ENCODE measurements around the gene LRCOL1.

LRCOL1 gene

DNA sequence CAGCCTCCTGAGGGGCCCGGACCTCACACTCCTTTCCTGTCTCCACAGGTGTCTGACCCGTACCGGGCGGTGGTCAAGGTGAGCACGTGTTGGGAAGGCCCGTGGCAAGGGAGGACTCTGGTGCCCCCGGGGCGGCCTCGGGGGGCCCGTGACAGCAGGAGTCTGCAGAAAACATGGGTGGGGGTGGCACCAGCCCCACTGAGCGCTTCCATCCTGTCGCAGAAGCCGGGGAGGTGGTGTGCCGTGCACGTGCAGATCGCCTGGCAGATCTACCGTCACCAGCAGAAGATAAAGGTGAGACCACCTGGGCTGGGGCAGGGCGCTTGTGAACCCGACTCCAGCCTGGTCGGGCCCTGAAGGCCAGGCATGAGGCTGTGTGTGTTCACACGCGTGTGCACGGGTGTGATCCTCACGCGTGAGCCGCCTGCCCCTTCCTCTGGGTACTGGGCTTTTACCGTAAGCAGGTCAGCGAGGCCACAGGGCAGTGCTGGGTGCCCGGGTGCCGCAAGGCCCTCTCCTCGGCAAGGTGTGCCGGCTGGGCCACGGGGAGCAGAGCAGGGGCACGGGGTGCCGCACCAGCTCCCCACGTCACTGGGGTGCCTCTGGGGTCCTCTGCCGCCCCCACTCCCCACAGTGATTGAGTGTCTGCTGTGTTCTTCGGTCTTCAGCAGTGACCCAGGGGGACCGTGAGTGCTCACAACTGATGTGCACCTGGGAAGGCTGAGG is 35.9 kb downstream of the LRCOL1 start:
- no peak for DNase-seq
- in situ Hi-C loops (cut with MboI; ENCODE audit: low pct_unique_long_range_greater_than_20kb, low sequenced_read_pairs), result no loop called here

DNA sequence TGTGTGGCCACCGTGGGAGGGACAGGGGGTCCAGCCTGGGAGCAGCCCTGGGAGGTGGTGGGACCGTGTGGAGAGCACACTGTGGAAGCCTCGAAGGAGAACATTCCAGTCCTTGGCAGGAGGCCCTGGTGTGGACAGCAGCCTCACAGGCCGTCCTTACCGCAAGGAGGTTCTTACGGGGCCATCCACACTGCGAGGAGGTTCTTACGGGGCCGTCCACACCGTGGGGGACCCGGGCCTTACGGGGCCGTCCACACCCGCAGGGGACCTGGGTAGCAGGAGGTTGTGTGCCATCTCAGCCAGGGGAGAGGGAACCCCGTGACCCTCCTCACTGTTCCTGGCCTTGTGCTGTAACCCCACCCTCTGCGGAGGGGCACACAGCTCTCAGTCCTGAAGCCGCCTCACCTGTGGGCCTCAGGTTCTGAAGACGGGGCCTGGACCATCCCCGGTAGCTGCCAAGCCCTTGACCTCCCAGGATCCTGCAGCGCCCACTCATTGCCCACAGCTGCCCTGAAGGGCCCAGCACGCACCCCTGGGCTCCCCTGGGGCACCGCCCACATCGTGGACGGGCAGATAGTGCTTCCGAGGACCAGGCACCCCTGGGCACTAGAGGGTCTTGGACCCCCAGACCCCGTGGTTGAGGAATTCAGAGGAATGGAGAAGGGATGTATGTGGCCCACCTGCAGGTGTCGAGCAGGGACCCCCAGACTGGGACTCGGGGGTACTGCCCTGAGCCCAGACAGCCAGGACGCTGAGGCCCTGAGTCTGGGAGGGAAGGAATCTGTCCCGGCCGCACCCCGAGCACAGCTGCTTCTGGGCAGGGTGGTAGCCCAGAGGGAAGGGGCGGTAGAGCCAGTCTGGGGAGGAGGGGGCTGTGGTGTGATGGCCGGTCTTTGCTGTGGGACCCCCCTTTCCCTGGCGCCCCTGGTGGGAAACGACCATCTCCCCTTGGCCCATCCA is 37.3 kb downstream of the LRCOL1 start:
- no peak for DNase-seq
- in situ Hi-C loops (cut with MboI; ENCODE audit: low pct_unique_long_range_greater_than_20kb, low sequenced_read_pairs), result no loop called here

DNA sequence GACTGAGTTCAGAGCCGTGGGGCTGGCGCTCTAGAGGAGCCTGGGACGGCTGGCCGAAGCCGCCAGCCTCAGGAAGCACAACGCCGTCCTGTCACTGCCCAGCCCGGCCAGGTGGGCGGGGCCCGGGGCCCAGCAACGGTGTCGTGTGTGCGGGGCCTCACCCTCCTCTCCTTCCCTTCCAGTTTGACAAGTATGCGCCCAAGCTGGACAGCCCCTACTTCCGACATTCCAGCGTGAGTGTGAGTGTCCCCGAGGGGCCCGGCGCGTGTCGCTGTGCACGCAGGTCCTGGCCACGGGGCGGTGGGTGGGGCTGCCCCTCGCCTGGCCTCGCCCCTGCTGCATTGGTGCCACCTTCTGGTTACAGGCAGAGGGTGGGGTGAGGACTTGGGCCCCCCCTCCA is 38.3 kb downstream of the LRCOL1 start:
- no peak for DNase-seq
- in situ Hi-C loops (cut with MboI; ENCODE audit: low pct_unique_long_range_greater_than_20kb, low sequenced_read_pairs), result no loop called here

DNA sequence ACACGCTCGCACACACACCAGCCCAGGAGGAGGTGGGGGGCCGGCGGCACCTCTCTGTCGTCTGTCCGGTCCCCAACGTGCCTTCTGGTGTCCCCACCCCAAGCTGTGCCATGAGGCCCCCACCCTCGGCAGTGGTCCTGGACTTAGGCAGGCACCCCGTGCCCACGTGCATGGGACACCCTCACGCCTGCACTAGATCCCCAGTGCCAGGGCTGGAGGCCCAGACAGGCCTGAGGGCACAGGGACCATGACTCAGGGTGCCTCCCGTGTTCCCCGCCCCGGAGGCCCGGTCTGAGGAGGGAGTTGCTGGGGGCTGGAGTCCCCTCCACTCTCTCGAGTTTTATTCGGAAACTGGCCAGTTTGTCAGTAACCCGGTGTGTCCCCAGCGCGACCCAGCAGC is 38.8 kb downstream of the LRCOL1 start:
- in situ Hi-C loops (cut with MboI; ENCODE audit: low pct_unique_long_range_greater_than_20kb, low sequenced_read_pairs), result no loop called here
- DNase-seq, result no peak

DNA sequence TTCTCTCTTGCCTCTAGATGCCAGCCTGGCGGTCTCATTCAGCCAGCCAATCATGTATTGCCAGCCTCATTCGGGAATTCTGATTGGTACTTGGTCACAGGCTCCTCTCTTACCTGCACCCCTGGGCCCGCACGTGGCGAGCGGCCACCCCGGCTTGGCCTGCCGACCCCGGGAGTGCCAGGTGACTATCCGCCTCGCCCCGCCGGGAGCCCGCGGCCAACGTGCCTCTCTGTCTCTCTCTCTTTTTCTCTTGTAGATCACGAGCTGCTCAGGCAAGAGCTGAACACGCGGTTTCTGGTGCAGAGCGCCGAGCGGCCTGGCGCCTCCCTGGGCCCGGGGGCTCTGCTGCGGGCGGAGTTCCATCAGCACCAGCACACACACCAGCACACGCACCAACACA is 39.3 kb downstream of the LRCOL1 start:
- in situ Hi-C loops (cut with MboI; ENCODE audit: low pct_unique_long_range_greater_than_20kb, low sequenced_read_pairs), result no loop called here
- DNase-seq, result no peak

DNA sequence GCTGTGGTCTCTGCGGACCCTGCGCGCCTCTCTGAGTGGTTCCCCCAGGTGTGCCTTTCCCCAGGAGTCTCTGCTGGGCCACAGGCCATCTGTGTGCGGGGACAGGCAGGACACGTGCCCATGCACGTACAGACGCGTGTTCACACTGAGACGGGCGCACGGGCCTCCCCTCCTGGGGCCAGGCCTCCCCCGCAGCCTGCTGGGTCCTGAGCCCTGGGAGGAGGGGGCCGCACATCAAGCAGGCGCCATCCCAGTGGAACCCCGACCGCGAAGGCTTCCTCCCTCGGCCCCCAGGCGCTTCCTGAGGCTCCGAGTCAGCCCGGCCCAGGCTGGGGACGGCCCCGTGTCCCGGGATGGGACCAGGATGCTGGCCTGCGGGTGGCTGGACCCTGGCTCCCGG is 39.7 kb downstream of the LRCOL1 start:
- no peak for DNase-seq
- in situ Hi-C loops (cut with MboI; ENCODE audit: low pct_unique_long_range_greater_than_20kb, low sequenced_read_pairs), result no loop called here

DNA sequence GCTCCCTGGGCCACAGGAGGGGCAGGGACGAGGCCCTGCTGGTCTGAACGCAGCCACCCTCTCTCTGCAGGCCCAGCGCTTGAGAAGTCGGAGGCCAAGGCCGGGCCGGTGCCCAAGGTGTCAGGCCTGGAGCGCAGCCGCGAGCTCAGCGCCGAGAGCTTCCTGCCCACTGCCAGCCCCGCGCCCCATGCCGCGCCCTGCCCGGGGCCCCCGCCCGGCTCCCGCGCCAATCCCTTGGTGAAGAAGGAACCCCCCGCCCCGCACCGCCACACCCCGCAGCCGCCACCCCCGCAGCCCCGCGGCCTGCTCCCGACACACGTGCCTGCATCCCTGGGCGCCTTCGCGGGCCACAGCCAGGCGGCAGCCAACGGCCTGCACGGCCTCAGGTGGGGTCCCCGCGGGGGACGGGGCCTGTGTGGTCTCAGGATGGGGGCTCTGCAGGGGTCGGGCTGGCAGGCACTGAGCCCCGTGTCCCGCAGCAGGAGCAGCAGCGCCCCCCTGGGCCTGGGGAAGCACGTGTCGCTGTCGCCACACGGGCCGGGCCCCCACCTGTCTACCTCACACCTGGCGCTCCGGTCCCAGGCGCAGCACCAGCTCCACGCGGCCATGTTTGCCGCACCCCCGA is 40.4 kb downstream of the LRCOL1 start:
- no peak for DNase-seq
- in situ Hi-C loops (cut with MboI; ENCODE audit: low pct_unique_long_range_greater_than_20kb, low sequenced_read_pairs), result no loop called here

DNA sequence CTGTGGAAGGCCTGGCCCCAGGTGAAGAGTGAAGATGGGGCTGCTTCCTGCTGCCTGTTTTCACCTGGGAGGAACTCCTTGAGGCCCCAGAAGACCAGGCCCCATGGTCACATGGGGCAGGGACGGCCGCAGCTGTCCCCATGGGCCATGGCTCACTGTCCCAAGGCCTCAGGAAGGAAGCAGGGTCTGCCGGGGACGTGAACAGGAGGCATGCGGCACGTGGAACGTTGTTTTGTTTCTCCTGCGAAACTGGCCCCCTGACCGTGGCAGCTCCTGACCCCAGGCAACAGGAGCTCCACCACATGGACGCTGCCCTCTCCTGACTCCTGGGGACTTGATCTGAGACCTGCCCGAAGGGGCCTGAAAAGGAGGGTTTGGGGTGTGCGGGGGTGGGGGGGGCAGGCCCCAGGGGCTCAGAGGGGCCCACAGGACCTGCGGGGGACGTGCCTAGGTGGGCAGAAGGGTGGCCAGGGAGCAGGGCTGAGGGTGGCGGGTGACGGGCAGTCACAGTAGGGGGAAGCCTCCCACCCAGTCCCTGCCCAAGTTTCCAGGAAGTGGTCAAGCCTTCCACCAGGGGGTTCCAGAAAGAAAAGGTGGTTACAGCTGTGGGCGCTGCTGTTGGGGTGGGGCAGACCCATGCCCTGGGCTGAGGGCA is 41.4 kb downstream of the LRCOL1 start:
- in situ Hi-C loops (cut with MboI; ENCODE audit: low pct_unique_long_range_greater_than_20kb, low sequenced_read_pairs), result no loop called here

DNA sequence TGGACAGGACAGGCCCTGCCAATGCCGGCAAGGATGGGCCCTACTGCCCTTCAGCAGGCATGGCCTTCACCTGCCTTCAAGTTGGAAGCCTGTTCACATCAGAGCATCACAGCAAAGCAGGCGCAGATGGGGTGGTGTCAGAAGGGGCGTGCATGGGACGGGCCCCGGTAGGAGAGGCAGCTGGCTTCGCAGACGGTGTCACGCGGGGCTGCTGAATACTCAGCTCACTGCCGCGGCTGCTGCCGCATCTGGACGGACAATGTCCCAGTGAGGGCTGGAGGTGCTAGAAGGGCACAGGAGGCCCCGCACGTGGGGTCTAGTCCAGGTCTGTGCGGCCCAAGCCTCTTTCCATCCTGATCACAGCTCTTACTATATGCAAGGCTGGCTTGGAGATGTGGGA is 42.1 kb downstream of the LRCOL1 start:
- in situ Hi-C loops (cut with MboI; ENCODE audit: low pct_unique_long_range_greater_than_20kb, low sequenced_read_pairs), result no loop called here

More for the DNA sequence above, 41.4 kb downstream of the LRCOL1 start:
- DNase-seq, result no peak

DNA sequence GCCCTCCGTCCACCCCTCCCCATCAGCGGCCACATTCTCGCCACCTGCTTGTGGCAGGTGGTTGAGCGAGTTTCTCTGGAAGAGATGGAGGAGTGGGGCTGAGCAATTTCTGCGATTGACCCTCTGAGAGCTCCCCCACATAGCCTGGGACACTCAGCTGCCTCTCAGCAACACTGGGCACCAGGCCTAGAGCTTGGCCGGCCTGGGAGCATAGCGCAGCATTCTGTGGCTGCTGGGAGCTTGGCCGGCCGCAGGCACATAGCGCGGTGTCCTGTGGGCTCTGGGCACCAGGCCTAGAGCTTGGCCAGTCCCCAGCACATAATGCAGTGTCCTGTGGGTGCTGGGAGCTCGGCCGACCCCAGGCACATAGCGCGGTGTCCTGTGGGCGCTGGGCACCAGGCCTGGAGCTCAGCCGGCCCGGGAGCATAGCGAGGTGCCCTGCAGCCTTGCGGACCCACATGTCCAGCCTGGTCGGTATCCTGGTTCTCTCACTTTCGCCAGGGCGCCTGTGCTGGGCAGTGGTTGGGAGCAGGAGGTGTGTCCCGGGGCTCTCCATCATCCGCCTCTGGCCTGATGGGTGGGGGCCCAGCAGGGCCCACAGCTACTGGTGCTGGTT is 43.8 kb downstream of the LRCOL1 start:
- DNase-seq, result no peak
- in situ Hi-C loops (cut with MboI; ENCODE audit: low pct_unique_long_range_greater_than_20kb, low sequenced_read_pairs), result no loop called here

More for the DNA sequence above, 42.1 kb downstream of the LRCOL1 start:
- no peak for DNase-seq

DNA sequence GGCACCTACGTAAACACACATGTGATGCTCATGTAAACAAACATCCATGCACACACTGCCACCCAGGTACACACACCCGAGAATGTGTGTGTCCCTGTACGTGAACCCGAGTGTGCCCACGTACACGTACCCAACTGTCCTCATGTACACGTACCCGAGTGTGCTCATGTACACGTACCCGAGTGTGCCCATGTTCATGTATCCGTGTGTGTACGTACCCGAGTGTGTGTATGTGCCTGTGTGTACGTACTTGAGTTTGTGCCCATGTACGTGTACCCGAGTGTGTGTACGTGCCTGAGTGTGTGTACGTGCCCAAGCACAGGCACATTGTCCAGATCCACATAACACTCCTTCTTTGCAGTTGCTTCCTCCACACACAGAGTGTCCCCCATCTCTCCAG is 45.0 kb downstream of the LRCOL1 start:
- in situ Hi-C loops (cut with MboI; ENCODE audit: low pct_unique_long_range_greater_than_20kb, low sequenced_read_pairs), result no loop called here
- DNase-seq, result no peak

DNA sequence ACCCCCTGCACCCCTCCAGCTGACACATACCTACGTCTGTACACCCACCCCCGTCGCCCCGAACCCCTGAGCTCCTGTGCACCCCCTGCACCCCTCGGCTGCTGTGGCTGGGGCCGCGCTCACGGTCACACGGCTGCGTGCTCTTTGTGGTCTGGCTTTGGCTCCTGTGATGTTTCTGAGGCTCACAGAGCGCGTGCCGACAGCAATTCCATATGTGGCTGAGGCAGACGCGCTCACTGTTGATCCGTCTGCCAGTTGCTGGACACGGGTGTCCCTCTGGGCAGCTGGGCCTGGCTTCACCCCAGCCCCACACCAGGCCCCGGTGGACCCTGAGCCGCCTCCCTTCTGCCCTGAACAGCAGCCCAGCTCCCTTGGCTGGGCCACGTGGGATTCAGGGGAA is 46.5 kb downstream of the LRCOL1 start:
- DNase-seq, result no peak
- in situ Hi-C loops (cut with MboI; ENCODE audit: low pct_unique_long_range_greater_than_20kb, low sequenced_read_pairs), result no loop called here

DNA sequence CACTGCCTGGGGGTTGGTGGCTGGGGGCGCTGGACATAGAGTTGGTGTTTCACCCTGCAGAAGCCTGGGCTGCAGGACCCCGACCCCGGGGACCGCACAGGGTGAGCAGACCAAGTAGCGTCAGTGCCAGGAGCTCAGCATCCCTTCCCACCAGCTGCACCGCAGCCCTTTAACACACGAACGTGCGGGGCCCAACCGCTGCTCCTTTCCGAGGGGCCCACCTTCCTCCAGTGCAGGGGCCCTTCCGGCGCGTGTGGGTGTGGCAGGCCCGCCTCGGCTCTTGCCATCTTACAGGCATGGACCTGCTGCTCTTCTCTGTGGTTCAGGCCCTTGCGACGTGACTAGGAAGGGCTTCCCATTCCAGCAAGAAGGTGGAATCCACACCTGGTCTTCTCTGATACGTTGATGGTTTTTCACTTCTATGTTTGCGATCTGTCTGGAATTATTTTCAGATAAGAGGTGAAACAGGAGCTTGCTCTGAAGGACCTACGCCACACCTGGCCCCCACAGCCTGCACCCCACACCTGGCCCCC is 47.8 kb downstream of the LRCOL1 start:
- DNase-seq, result no peak
- in situ Hi-C loops (cut with MboI; ENCODE audit: low pct_unique_long_range_greater_than_20kb, low sequenced_read_pairs), result no loop called here

DNA sequence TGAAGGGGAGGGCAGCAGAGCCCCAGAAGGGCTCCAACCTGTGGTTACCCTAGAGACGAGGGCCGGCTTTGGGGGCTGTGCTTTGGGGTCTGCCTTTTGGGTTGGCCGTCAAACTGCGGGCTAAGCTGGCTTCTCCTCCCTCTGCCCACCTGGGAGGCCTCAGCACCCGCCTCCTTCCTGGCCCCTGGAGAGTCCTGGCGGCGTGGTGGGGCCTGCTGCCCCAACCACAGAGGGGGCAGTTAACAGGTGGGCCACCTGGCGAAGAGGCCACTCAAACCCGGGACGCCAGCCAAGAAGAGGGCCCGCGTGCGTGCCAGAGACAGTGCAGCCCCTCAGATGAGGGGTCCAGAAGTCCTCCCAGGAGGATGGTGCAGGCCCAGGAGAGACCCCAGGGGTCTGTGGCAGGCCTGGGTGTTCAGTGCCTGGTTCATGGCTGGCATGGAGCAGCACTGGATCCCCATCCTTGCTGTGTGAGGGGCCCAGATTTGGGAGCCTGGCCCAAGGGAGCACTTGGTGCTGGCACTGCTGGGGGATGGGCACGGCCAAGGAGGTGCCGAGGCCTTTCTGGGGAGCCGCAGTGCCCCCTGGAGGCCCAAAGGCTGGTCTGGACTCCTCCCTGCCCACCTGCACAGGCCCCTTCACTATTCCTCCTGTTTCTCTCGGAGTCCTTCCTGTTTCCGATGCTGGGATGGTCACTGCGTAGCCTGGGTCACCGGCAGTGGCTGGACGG is 48.8 kb downstream of the LRCOL1 start:
- DNase-seq, result peak; percentile 42
- in situ Hi-C loops (cut with MboI; ENCODE audit: low pct_unique_long_range_greater_than_20kb, low sequenced_read_pairs), result no loop called here

DNA sequence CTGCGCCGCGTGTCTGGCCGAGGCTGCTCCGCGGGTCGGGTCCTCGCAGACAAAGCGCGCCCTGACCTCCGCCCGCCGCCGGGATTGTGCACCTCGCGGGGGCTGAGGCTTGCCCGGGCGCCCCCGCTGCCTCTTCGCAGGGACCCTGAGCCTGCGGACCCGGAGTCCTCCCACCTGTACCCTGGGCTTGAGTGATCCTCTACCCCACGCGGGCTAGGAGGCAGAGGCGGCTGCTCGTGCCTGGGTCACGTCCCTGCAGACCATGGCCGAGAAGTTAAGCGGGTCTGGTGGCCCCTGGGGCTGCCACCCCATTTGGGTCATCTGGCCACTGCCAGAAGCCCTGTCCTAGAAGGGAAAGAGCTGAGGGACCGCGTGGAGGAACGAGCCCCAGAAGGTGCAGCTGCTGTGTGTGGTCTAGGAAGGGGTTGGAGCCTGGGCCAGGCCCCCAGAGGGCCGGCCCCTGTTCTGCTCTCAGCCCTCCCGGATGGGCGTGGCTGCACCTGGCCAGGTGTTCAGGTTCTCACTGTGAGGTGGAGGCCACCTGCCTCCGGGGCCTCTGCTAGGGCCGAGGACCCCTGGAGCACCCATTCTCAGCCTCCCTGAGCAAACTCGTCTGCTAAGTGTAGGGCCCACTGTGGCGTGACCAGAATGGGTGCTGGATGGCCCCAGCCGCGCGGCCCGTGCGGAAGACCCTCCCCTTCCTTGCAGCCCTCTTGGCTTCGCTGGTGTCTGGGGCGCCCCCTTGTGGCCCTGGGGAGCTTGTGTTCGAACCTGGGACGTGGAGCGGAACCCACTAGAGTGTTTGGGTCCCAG is 49.6 kb downstream of the LRCOL1 start:
- in situ Hi-C loops (cut with MboI; ENCODE audit: low pct_unique_long_range_greater_than_20kb, low sequenced_read_pairs), result no loop called here
- DNase-seq, result peak; percentile 79

DNA sequence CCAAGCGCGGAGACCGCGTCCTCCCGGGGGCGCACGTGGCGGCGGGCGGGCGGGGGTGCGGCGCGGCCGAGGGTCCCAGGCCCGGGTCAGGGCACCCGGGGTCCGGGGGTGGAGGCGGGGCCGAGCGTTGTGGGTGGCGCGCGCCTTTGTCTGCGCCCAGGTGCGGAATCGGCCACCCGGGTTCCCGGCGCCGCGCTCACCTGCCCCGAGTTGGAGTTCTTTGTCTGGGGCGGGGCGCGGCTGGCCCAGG is 50.1 kb downstream of the LRCOL1 start:
- DNase-seq, result no peak

DNA sequence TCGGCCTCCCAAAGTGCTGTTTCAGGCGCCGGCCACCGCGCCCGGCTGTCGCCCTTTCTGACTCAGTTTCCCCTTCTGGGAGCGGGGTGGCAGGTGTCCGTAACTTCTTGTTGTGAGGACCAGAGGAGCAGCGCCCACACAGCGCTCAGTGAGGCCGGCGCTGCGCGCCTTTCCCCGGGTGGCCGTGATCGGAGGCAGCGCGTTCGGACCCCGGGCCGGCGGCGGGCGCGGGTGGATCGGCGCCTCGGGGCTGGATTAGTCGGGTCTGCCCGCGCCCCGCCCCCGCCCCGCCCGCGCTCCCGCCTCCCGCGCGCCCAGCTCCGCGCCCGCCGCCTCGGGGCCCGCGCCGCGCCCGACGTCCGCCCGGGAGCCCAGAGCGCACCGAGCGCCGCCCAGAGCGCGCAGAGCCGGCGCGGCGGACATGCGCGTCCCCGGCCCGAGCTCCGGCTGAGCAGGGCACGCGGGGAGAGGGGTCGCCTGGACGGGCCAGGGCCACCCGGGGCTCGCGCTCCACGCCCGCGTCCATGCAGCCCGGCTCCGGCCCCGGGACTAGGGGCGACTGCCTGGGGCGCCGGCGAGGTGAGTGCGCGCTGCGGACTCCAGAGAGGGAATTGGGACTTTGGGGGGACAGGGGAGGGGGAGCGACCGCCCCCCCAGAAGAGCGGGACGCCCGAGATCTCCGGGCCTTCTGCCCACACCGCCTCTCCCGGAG is 50.6 kb downstream of the LRCOL1 start:
- DNase-seq, result peak; percentile 40
- in situ Hi-C loops (cut with MboI; ENCODE audit: low pct_unique_long_range_greater_than_20kb, low sequenced_read_pairs), result no loop called here

More for the DNA sequence above, 50.1 kb downstream of the LRCOL1 start:
- in situ Hi-C loops (cut with MboI; ENCODE audit: low pct_unique_long_range_greater_than_20kb, low sequenced_read_pairs), result no loop called here
